ENCODE results near the gene BGLAP.

GRCh38 chr1:156262461-156263287, 20.7 kb downstream of the BGLAP start:
- TF ChIP-seq CTCF (IDR thresholded peaks at IDR 0.05), result no peak
- no peak for TF ChIP-seq POLR2AphosphoS5 (IDR thresholded peaks at IDR 0.05)
- TF ChIP-seq POLR2A (IDR thresholded peaks at IDR 0.05), result no peak
- TF ChIP-seq EP300 (IDR thresholded peaks at IDR 0.05; ENCODE audit: low read depth), result no peak

All from transverse colon (tissue), 4 donors.